Measurements from ENCODE around the gene ASPHD2.

The ASPHD2 gene

DNA sequence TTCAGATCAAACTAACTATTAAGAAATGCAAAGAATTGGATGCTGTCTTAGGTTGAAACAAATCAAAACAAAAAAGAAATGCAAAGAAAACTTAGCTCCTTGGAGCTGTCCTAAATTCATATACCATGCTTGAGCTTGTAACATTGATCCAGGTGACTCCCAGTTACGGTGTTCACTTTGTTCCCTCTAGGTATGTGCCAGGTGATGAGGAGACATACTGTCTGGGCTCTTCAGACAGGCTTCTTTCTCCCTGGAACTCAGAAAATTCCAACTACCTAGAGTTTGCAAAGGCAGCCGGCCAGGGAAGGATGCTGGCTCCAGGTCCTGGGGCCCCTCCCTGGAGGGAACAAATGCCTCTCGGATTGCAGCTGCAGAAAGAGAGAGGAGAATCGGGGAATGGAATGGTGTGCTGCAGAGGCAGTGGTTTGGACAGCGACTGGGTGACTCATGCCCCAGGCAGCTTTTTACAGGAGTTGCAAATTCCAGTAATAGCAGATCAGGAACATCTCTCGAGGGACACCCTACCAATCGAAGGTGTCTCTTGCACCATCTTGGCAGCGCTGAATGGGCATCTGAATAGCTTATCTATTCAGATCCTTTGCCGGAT, 12.3 kb upstream of the ASPHD2 start:
- no peak for DNase-seq

DNA sequence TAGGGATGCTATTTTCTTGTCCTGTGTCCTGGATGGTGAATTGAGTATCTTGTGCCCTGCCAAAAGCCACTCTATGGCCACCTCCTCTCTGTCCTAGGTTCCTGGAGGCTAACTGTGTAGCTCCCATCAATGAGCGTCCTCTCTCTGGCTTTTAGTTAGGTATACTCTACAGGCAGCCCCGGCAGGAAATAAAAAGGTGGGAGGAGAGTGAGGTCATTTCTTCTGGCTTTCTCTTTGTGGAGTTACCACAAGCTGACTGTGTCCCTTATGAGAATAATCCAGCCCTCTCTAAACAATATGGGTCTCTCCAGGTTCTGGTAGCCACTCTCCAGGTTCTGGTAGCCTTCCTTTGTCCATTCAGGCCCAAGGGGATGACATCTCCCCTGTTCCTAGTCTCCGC, 11.7 kb upstream of the ASPHD2 start:
- DNase-seq = no peak

GRCh38 chr22:26418620-26419019, 10.4 kb upstream of the ASPHD2 start:
- DNase-seq = no peak

GRCh38 chr22:26426924-26427323, 2.1 kb upstream of the ASPHD2 start:
- DNase-seq = no peak

GRCh38 chr22:26429458-26430286, 612 bp downstream of the ASPHD2 start:
- no peak for DNase-seq

DNA sequence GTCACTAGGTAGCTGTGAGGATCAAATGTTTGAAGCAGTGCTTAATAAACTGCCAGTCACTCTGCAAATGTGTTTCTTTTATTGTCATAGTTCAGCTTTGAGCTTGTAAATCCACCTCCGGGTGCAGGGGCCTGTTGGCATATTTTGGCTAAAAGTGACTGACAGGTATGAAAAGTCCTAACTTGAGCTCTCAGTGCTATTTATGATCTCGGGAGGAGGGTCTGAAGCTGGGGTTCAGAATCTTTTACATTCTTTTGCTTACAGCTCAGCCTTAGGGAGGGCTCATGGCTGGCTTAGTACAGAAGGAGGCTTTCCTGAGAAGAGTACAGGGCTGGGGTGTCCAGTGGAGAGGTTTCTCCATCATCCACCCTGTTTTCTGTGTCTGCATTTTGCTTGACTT, 1.5 kb downstream of the ASPHD2 start:
- DNase-seq = no peak

GRCh38 chr22:26431261-26431995, 2.4 kb downstream of the ASPHD2 start:
- no peak for DNase-seq

GRCh38 chr22:26432619-26433311, 3.7 kb downstream of the ASPHD2 start:
- peak; percentile 50 for DNase-seq

DNA sequence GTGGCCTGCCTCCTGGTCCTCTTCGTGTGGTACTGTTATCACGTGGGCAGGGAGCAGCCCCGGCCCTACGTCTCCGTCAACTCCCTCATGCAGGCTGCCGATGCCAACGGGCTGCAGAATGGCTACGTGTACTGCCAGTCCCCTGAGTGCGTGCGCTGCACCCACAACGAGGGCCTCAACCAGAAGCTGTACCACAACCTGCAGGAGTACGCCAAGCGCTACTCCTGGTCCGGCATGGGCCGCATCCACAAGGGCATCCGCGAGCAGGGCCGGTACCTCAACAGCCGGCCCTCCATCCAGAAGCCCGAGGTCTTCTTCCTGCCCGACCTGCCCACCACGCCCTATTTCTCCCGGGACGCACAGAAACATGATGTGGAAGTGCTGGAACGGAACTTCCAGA, 4.7 kb downstream of the ASPHD2 start:
- no peak for DNase-seq

GRCh38 chr22:26435327-26436093, 6.5 kb downstream of the ASPHD2 start:
- DNase-seq = no peak

- no peak for DNase-seq
Observed at GRCh38 chr22:26436903-26437515, 7.9 kb downstream of the ASPHD2 start.

DNA sequence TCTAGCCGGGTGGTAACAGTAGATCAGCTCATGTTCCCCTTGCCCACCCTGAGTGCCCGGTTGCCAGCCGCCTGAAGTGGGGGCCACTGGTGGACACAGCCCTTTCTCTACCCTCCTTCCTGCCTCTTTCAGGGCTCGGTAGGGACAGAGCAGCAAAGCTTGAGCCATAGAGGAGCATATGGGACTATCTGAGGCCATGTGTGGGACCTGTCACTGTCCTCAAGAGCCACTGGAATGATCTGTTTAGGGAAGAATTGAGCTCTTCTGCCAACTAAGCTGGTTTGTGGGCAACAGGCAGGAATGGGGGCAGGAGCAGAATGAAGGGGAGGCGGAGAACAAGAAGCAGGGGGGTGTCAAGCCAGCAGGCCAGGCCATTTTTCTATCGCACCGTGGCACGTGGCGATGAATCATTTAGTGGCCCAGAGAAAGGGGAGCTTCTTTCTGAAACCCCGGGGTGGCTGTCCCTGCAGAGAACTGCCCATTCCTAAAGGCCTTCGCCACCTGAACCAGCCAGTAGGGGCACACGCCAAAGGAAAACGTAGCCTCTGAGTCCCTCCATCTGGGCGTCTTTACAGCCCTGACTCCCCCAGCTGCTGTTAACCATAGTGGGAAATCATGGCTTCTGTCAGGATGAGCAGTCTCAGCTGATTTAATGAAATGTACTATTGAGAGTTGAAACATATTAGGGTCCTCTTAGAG, 8.8 kb downstream of the ASPHD2 start:
- DNase-seq = no peak

- peak; percentile 23 for DNase-seq
Observed at GRCh38 chr22:26438776-26439175, 9.7 kb downstream of the ASPHD2 start.

GRCh38 chr22:26439559-26439958, 10.5 kb downstream of the ASPHD2 start:
- DNase-seq = no peak

DNA sequence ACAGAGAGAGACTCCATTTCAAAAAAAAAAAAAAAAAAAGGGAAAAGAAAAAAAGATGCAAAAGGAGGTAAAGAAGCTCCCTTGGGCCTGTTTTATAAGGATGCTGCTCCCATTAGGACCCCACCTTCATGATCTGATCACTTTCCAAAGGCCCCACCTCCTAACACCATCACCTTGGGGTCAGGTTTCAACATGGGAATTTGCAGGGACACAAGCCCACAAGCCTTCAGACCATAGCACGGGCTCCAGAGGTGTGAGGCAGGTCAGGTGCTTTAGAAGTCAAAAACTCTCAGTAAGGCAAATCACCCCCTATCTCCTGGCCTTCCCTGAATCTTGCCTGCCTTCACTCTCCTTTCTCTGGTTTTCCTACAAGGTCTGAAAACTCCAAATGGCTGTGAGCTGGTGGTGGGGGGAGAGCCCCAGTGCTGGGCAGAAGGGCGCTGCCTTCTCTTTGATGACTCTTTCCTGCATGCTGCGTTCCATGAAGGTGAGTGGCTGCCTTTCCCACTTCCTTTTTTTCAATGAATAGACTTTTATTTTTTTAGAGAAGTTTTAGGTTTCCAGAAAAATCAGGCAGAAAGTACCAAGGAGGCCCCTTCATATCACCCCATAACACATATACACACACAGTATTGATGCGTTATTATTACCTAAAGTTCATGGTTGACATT, 13.2 kb downstream of the ASPHD2 start:
- no peak for DNase-seq

- no peak for DNase-seq
Observed at GRCh38 chr22:26443901-26444690, 15.0 kb downstream of the ASPHD2 start.

DNA sequence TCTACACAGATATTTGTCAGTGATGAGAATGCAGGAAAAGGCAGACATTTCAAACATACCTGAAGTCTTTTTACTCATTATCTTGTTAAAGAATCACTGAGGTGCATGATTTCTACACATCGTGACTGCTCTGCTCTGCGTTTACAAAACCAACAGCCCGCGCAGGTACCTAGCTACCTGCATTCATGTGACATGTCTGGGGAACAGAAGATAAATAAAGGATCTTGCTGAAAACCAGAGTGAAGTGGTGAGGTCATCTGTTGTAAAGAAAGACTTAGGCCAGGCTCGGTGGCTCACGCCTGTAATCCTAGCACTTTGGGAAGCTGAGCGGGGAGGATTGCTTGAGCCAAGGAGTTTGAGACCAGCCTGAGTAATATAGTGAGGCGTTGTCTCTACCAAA, 15.7 kb downstream of the ASPHD2 start:
- no peak for DNase-seq

GRCh38 chr22:26445577-26446275, 16.7 kb downstream of the ASPHD2 start:
- DNase-seq = no peak

DNA sequence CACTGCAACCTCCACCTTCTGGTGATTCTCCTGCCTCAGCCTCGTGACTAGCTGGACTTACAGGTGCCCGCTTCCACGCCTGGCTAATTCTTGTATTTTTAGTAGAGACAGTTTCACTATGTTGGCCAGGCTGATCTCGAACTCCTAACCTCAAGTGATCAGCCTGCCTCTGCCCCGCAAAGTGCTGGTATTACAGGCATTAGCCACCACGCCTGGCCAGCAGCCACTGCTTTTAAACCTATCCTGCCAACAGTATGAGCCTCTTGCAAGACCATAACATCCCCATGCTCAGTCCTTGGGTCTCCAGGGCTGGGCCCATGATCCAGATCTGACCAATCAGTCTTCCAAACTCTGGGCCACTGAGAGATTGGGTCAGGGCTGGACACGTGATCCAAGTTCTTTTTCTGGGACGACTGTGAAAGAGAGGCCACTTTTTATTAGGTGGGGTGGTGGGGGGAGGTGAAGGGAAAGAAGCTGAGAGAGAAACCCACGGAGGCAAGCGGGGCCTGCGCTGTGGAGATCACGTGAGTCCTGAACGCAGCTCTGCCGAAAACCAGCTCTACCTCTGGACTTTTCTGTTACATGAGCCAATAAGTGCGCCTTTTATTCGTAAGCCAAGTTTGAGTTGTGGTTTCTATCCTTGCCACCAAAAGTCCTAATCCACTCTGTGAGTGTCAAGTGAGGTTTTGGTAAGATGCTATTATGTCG, 17.9 kb downstream of the ASPHD2 start:
- DNase-seq = no peak

All from hematopoietic multipotent progenitor cell treated with erythropoietin and hydrocortisone succinate and interleukin-3 and kit ligand, for 6 days (in vitro differentiated cells).